CD4-positive, CD25-positive, alpha-beta regulatory T cell (primary cell): Measurements from ENCODE around the gene SLC9A8. TPM values are rescaled to one million over a fixed set of nuclear protein-coding genes. Genes with fewer than 3 reads are reported as not detected.

Experiments
- ATAC-seq, 2 donors: fragments of 150-1000 bp; cut with Tn5 transposase; one replicate each; pipeline ENCODE4 v1.10.0; 2021; ENCODE audit warnings: low read depth in 2 of 2, moderate number of reproducible peaks in 2 of 2, moderate library complexity in 1 of 2
- DNase-seq, 3 donors: peaks; one replicate each; pipeline versions ENCODE4 v3.0.0 to v3.0.0-alpha.2; 2012 to 2022; ENCODE audit warnings: mixed read lengths in 1 of 3
- H3K27ac ChIP-seq: one replicate; pipeline ENCODE4 v1.7.0; 2013; ENCODE audit warnings: mild to moderate bottlenecking, low read length; ENCODE audit not compliant: insufficient read depth, poor library complexity, severe bottlenecking
- H3K27me3 ChIP-seq: one replicate; pipeline ENCODE4 v1.7.0; 2013; ENCODE audit warnings: low read length; ENCODE audit not compliant: control insufficient read depth, insufficient read depth
- H3K36me3 ChIP-seq: one replicate; pipeline ENCODE4 v1.7.0; 2013; ENCODE audit warnings: mild to moderate bottlenecking, low read length, moderate library complexity; ENCODE audit not compliant: control insufficient read depth, insufficient read depth
- H3K4me1 ChIP-seq: 2 replicates; pipeline ENCODE4 v1.7.0; 2013; ENCODE audit warnings: mild to moderate bottlenecking, low read length; ENCODE audit not compliant: insufficient read depth, control insufficient read depth, poor library complexity, severe bottlenecking
- H3K4me3 ChIP-seq: one replicate; pipeline ENCODE4 v1.7.0; 2013; ENCODE audit warnings: low read depth, mild to moderate bottlenecking, low read length, moderate library complexity
- H3K9me3 ChIP-seq, 2 experiments: 1 replicate in 1 of 2; 2 replicates in 1 of 2; pipeline ENCODE4 v1.7.0; 2013; ENCODE audit warnings: low read length in 2 of 2, mild to moderate bottlenecking in 1 of 2, moderate library complexity in 1 of 2; ENCODE audit not compliant: control insufficient read depth in 2 of 2
- H3K27ac Mint-ChIP-seq, 3 donors: one replicate each; pipeline ENCODE4 v1.8.0; 2020 to 2022; ENCODE audit warnings: mild to moderate bottlenecking in 3 of 3, mixed read lengths in 3 of 3, moderate library complexity in 2 of 3
- H3K27me3 Mint-ChIP-seq: one replicate; pipeline ENCODE4 v1.8.0; 2022; ENCODE audit warnings: mild to moderate bottlenecking, mixed read lengths
- H3K36me3 Mint-ChIP-seq: one replicate; pipeline ENCODE4 v1.8.0; 2020; ENCODE audit warnings: mixed read lengths
- H3K4me1 Mint-ChIP-seq, 4 donors: one replicate each; pipeline ENCODE4 v1.8.0; 2020 to 2022; ENCODE audit warnings: mixed read lengths in 4 of 4, mild to moderate bottlenecking in 1 of 4
- H3K4me3 Mint-ChIP-seq, 4 donors: one replicate each; pipeline ENCODE4 v1.8.0; 2020 to 2022; ENCODE audit warnings: mild to moderate bottlenecking in 4 of 4, mixed read lengths in 4 of 4, moderate library complexity in 3 of 4
- H3K9me3 Mint-ChIP-seq, 7 donors: one replicate each; pipeline ENCODE4 v1.8.0; 2020 to 2022; ENCODE audit warnings: mixed read lengths in 7 of 7, mild to moderate bottlenecking in 3 of 7, moderate library complexity in 2 of 7
- polyA plus RNA-seq, 4 donors: library from polyadenylated mRNA; unstranded; fragments of 300-500 nt; fragmentation: Illumina TruSeq; gene quantifications; one replicate each; pipeline ENCODE4 v1.2.3, GENCODE V29; 2021
- total RNA-seq: library from RNA; stranded (reverse); gene quantifications from one replicate; pipeline ENCODE4 v1.2.3, GENCODE V29; 2022

The SLC9A8 gene
- total and polyA plus RNA-seq, 5 donors from 2014 or later: 4.9 to 47.4 (median 7.0) TPM

DNA sequence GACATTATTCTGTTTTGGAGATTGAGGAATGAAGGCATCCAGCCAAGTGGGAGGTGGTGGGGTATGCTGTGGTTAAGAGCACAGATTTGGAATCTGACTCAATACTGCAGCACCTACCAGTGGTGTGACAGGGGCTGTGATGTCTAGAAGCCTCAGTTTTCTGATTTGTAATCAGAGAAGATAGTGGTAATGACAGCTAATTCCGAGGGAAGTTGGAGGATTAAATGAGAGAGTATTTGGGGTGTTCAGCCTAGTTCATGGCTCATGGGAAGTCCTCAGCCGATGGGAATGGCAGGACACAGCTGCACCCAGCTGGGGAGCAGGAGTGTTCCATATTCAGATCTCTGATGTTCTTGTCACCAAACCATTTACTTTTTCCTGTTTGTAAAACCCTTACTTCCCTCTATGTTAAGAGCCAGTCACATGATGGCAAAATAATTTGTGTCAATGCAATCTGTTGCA lies 9.3 kb downstream of the SLC9A8 start:
- H3K36me3 ChIP-seq: peaks cover 63% of the 10 kb centered on the region
- H3K36me3 Mint-ChIP-seq: peaks cover 46% of the 10 kb centered on the region
- ATAC-seq (no peak), DNase-seq (no peak)
- H3K27me3 Mint-ChIP-seq: no peaks in the 10 kb centered on the region
- H3K4me3 Mint-ChIP-seq: peak overlapping the region in 2 of 4 donors; percentile 15 to 37
- H3K9me3 ChIP-seq: no peaks in the 10 kb centered on the region
- peak overlapping the region; percentile 83 for H3K27ac ChIP-seq
- peaks cover 0 to 1% (median 0%) of the 10 kb centered on the region in 7 donors for H3K9me3 Mint-ChIP-seq
- H3K27ac Mint-ChIP-seq: peak overlapping the region; percentile 66 to 91 (median 90)
- no peaks in the 10 kb centered on the region for H3K27me3 ChIP-seq
- H3K4me3 ChIP-seq: no peak overlapping the region
- peaks cover 33 to 85% (median 67%) of the 10 kb centered on the region in 4 donors for H3K4me1 Mint-ChIP-seq
- peaks cover 39% of the 10 kb centered on the region for H3K4me1 ChIP-seq

DNA sequence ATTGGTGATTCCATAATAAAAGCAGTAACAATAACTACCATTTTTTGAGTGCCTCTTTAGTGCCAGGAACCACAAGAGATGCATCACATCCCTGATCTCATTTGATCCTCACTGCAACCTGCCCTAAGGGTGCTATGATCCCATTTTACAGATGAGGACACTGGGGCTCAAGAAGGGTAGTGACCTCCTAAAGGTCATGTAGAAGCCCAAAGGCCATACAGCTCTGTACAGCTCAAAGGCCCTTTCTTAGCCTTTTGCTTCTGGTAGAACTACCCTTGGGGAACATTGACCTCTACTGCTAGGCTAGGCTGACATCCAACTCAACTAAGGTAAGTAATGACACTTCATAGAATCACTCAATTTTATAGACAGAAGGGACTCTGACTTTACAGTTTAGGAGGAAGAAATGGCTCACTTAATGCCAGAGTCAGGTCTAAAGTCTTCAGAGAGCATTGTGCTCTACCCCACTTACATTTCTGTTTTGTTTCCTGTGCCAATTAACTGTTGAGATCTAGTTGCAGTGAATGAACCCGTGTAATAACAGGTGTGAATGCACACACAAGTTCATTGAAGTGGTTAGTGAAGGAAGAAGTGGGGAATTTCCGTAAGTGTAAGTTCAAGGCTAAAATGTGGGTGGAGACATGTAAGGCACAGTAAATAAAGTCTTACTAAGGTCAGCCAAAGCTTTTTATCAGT lies 10.7 kb downstream of the SLC9A8 start:
- H3K9me3 Mint-ChIP-seq: peaks cover 0 to 1% (median 0%) of the 10 kb centered on the region in 7 donors
- Histone ChIP-seq H3K27ac (peak overlapping the region; percentile 83), H3K4me1 (peaks cover 33% of the 10 kb centered on the region), H3K4me3 (peak overlapping the region; percentile 68), H3K27me3 (no peaks in the 10 kb centered on the region), H3K36me3 (peaks cover 61% of the 10 kb centered on the region), H3K9me3 (no peaks in the 10 kb centered on the region)
- H3K4me3 Mint-ChIP-seq: peak overlapping the region; percentile 15 to 78 (median 65)
- ATAC-seq: peak; percentile 89
- H3K27me3 Mint-ChIP-seq: no peaks in the 10 kb centered on the region
- H3K36me3 Mint-ChIP-seq: peaks cover 39% of the 10 kb centered on the region
- DNase-seq: peak in 2 of 3 donors; percentile 72 to 87
- H3K4me1 Mint-ChIP-seq: peaks cover 24 to 72% (median 59%) of the 10 kb centered on the region in 4 donors
- H3K27ac Mint-ChIP-seq: peak overlapping the region; percentile 90 to 97 (median 91)

DNA sequence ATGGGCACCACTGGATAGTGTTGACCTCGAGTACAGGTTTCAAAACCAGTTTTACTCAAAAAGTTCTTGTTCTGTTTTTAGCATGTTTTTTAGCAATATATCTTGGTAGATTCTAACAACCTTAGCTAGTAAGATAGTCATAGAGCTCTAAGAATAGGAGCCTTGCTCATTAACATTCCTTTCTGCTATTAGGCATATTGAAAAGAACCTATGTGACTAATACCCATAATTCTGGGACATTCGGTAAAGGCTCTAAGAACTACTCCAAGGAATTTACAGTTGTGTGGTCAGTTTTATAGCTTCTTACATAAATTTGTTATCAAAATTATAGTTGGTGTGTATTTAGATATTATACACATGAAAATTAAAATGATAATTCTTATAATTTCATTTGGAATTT lies 11.6 kb downstream of the SLC9A8 start:
- no peak for ATAC-seq
- H3K36me3 ChIP-seq: peaks cover 58% of the 10 kb centered on the region
- H3K4me1 ChIP-seq: peaks cover 32% of the 10 kb centered on the region
- H3K27me3 ChIP-seq: no peaks in the 10 kb centered on the region
- H3K27ac ChIP-seq: peak overlapping the region; percentile 83
- Mint-ChIP-seq H3K27me3 (no peaks in the 10 kb centered on the region), H3K36me3 (peaks cover 38% of the 10 kb centered on the region), H3K4me1 (peaks cover 24 to 63% (median 54%) of the 10 kb centered on the region in 4 donors), H3K4me3 (peak overlapping the region; percentile 15 to 78 (median 65)), H3K9me3 (peaks cover 0 to 1% (median 0%) of the 10 kb centered on the region in 7 donors), H3K27ac (peak overlapping the region; percentile 90 to 97 (median 91))
- no peak for DNase-seq
- no peaks in the 10 kb centered on the region for H3K9me3 ChIP-seq
- peak overlapping the region; percentile 68 for H3K4me3 ChIP-seq

DNA sequence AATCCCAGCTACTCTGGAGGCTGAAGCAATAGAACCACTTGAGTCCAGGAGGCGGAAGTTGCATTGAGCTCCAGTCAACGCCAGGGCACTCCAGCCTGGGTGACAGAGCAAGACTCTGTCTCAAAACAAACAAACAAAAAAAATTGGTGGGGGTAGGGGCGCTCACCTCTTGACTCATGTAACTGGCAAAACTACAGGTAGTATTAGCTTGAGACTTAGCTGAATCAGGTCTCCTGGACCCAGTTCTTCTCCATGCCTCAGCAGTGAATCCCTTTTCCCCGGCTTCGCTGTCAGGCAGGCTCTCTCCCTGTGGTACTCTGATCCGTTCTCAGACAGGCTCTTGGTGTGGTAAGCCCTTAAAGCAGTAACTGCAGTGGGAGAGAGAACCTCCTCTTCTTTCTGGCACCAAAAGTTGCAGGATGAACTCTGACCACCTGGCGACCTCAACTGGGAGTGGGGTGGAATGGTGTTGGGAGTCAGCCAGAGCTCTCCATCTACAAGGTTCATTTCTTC lies 12.9 kb downstream of the SLC9A8 start:
- DNase-seq: no peak
- no peaks in the 10 kb centered on the region for H3K27me3 Mint-ChIP-seq
- peak overlapping the region; percentile 14 to 73 (median 72) for H3K27ac Mint-ChIP-seq
- Histone ChIP-seq H3K4me3 (no peak overlapping the region), H3K36me3 (peaks cover 59% of the 10 kb centered on the region), H3K27ac (no peak overlapping the region), H3K27me3 (no peaks in the 10 kb centered on the region), H3K4me1 (peaks cover 32% of the 10 kb centered on the region), H3K9me3 (no peaks in the 10 kb centered on the region)
- H3K9me3 Mint-ChIP-seq: no peaks in the 10 kb centered on the region
- H3K4me1 Mint-ChIP-seq: peaks cover 23 to 60% (median 49%) of the 10 kb centered on the region in 4 donors
- H3K36me3 Mint-ChIP-seq: peaks cover 35% of the 10 kb centered on the region
- no peak overlapping the region for H3K4me3 Mint-ChIP-seq
- ATAC-seq: no peak

DNA sequence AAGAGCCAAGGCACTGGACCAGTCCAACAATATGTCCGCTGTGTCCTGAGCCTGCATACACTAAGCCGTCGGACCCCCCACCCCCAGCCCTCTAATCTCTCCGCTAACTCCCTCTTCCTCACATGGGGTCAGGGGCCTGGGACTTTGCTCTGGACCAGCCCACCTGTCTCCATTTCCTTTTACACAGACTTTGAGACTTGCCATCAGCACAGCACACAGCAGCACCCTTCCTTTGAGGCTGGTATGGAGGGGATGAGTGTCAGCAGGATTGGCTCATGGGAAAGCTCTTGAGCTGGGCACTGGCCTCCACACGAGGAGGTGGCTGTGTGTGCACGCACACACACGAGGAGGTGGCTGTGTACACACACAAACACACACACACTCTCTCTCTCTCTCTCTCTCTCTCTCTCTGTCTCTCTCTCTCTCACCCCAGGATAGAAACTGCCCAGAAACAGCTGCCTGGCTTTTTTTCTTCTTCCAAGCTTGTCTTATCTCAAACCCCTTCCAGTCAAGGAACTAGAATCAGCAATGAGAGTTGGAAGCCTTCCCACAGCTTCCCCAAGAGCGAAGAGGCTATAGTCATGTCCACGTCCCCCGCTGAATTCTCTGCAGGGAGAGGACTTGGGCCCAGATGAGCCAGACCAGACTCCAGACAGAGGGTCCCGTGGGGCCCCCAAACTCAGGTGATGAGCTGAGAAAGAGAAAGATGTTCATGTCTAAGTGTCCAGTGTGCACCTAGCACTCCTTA lies 18.6 kb downstream of the SLC9A8 start:
- Mint-ChIP-seq H3K36me3 (peaks cover 40% of the 10 kb centered on the region), H3K27ac (peak overlapping the region; percentile 53 to 93 (median 85)), H3K27me3 (no peaks in the 10 kb centered on the region), H3K4me1 (peaks cover 8 to 18% (median 10%) of the 10 kb centered on the region in 4 donors), H3K9me3 (no peaks in the 10 kb centered on the region), H3K4me3 (no peak overlapping the region)
- DNase-seq: no peak
- ATAC-seq: no peak
- Histone ChIP-seq H3K36me3 (peaks cover 56% of the 10 kb centered on the region), H3K4me1 (no peaks in the 10 kb centered on the region), H3K27me3 (no peaks in the 10 kb centered on the region), H3K9me3 (no peaks in the 10 kb centered on the region), H3K4me3 (no peak overlapping the region), H3K27ac (no peak overlapping the region)

DNA sequence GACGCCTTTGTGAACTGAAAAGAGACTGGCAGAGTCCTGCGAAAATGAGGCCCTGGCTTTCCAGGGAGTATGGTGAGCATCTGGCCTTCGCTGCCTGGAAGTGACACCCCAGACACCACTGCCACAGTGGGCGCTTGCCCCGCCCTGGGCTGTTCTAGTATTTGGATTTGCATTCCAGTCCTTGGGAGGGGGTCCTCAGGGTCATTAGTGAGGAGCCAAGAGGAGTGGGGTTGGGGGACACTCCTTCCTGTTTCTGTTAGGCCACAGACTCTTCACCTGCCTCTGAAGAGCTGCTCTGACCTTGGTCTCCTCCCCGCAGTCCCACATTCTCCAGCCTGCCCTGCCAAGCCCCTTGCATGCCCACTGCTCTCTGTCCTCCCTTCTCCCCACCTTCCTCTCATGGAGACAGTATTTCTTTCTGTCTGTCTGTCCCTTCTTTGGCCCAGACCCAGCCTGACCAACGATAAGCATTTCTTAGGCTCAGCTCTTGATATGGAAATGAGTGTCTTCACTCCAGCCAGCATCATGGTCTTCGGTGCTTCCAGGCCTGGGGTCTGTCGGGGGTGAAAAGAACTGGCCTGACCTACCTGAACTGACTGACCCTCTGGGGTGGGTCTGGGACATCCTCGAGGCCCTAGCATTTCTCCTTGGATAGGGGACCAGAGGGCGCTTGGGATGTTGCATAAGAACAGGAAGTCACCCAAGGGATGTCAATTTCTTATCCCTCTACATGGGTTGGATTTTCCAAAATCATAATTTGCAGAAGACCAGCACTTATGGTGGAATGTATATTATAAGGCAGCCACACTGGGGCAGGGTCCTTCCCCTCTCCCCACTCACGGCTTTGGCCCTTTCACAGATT lies 19.4 kb downstream of the SLC9A8 start:
- DNase-seq: no peak
- Histone ChIP-seq H3K27me3 (no peaks in the 10 kb centered on the region), H3K27ac (no peak overlapping the region), H3K4me1 (no peaks in the 10 kb centered on the region), H3K36me3 (peaks cover 50% of the 10 kb centered on the region), H3K4me3 (no peak overlapping the region), H3K9me3 (no peaks in the 10 kb centered on the region)
- Mint-ChIP-seq H3K4me1 (peaks cover 10 to 17% (median 13%) of the 10 kb centered on the region in 4 donors), H3K9me3 (no peaks in the 10 kb centered on the region), H3K27me3 (no peaks in the 10 kb centered on the region), H3K27ac (peak overlapping the region; percentile 33 to 85 (median 71)), H3K36me3 (peaks cover 40% of the 10 kb centered on the region), H3K4me3 (no peak overlapping the region)
- no peak for ATAC-seq
